ENCODE results near the gene TMEM250.

DNA sequence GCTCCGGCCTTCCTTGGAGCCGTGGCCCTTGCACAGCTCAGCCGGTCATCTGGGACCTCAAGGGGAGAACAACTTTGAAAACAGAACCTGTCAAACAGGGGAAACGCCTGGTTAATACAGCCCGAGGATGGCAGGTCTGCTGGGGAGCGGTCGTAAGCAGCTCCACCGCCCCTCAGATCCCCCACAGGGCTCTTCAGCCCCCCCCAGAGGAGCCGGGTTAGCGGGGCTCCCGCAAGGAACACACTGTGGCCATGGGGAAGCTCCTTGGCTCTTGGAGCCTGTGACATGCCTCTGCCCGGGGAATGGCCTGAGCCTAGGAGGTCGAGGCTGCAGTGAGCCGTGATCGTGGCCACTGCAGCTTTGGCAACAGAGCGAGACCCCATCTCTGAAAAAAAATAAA is 6.8 kb downstream of the TMEM250 start:
- TF ChIP-seq, protein P1, sequence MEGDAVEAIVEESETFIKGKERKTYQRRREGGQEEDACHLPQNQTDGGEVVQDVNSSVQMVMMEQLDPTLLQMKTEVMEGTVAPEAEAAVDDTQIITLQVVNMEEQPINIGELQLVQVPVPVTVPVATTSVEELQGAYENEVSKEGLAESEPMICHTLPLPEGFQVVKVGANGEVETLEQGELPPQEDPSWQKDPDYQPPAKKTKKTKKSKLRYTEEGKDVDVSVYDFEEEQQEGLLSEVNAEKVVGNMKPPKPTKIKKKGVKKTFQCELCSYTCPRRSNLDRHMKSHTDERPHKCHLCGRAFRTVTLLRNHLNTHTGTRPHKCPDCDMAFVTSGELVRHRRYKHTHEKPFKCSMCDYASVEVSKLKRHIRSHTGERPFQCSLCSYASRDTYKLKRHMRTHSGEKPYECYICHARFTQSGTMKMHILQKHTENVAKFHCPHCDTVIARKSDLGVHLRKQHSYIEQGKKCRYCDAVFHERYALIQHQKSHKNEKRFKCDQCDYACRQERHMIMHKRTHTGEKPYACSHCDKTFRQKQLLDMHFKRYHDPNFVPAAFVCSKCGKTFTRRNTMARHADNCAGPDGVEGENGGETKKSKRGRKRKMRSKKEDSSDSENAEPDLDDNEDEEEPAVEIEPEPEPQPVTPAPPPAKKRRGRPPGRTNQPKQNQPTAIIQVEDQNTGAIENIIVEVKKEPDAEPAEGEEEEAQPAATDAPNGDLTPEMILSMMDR (conservative IDR thresholded peaks at IDR 0.05 in 1 of 2, IDR thresholded peaks at IDR 0.05 in 1 of 2; ENCODE audit: extremely low read depth in 1 of 2, insufficient read depth in 1 of 2, low read depth in 1 of 2, low read length in 2 of 2), result no peak
- no peak for TF ChIP-seq EZH2 (IDR thresholded peaks at IDR 0.05; ENCODE audit: borderline replicate concordance, low read length)
